Omental fat pad (tissue), 4 donors: Measurements from ENCODE around the gene TMEM127. TPM values are rescaled to one million over a fixed set of nuclear protein-coding genes. Genes with fewer than 3 reads are reported as not detected.

Experiments used
- ATAC-seq: fragments of 150-250 bp; one replicate; pipeline ENCODE4 v1.9.1; 2016; ENCODE audit warnings: mild to moderate bottlenecking, moderate library complexity; ENCODE audit not compliant: low FRiP score
- DNase-seq: peaks from one replicate; pipeline ENCODE4 v3.0.0-alpha.2; 2019; ENCODE audit warnings: low spot score
- total RNA-seq, 4 donors: library from RNA; depleted of rRNA; stranded (reverse); fragments of >200 nt; gene quantifications; one replicate each; pipeline ENCODE4 v1.1.0, GENCODE V29; 2016
- TF ChIP-seq, protein P1 (sequence below), 3 donors: fragments of 450-650 bp; IDR thresholded peaks; one replicate each; pipeline ENCODE4 v1.5.1; 2016 to 2017; ENCODE audit warnings: antibody characterized with exemption in 3 of 3, mild to moderate bottlenecking in 3 of 3, moderate library complexity in 2 of 3

TMEM127 gene
- total RNA-seq, 4 donors from 2014 or later: 34.5 to 52.1 (median 43.2) TPM

- no peak for ATAC-seq
- TF ChIP-seq, protein P1, sequence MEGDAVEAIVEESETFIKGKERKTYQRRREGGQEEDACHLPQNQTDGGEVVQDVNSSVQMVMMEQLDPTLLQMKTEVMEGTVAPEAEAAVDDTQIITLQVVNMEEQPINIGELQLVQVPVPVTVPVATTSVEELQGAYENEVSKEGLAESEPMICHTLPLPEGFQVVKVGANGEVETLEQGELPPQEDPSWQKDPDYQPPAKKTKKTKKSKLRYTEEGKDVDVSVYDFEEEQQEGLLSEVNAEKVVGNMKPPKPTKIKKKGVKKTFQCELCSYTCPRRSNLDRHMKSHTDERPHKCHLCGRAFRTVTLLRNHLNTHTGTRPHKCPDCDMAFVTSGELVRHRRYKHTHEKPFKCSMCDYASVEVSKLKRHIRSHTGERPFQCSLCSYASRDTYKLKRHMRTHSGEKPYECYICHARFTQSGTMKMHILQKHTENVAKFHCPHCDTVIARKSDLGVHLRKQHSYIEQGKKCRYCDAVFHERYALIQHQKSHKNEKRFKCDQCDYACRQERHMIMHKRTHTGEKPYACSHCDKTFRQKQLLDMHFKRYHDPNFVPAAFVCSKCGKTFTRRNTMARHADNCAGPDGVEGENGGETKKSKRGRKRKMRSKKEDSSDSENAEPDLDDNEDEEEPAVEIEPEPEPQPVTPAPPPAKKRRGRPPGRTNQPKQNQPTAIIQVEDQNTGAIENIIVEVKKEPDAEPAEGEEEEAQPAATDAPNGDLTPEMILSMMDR (IDR thresholded peaks at IDR 0.05): no peak
- DNase-seq: no peak
Observed at GRCh38 chr2:96256611-96257113, 9.1 kb downstream of the TMEM127 start.

- no peak for DNase-seq
- TF ChIP-seq, protein P1 (IDR thresholded peaks at IDR 0.05): no peak
- no peak for ATAC-seq
Observed at GRCh38 chr2:96254571-96254970, 11.2 kb downstream of the TMEM127 start.

DNA sequence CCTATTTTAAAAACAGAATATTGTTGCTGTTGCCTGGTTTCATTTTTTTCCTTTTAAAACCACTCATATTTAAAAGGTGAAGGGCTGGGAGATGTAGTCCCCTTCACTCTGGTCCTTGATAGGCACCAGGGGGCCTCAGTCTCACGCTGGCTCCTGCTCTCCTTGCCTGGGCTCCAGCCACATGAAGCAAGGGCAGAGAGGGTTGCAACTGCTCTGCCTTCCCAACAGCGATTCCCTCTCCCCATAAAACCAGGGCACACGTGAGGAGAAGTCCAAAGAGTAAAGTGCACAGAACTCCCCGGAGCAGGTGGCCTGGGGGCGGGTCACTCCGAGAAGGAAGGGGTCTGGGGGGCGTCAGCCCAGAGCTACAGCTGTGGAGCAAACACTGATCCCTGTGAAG, 12.8 kb downstream of the TMEM127 start:
- DNase-seq: no peak
- ATAC-seq: no peak

GRCh38 chr2:96252526-96252925, 13.3 kb downstream of the TMEM127 start:
- ATAC-seq: no peak
- DNase-seq: no peak
- TF ChIP-seq, protein P1 (IDR thresholded peaks at IDR 0.05): no peak

More for the DNA sequence above, 12.8 kb downstream of the TMEM127 start:
- TF ChIP-seq, protein P1 (IDR thresholded peaks at IDR 0.05): no peak

DNA sequence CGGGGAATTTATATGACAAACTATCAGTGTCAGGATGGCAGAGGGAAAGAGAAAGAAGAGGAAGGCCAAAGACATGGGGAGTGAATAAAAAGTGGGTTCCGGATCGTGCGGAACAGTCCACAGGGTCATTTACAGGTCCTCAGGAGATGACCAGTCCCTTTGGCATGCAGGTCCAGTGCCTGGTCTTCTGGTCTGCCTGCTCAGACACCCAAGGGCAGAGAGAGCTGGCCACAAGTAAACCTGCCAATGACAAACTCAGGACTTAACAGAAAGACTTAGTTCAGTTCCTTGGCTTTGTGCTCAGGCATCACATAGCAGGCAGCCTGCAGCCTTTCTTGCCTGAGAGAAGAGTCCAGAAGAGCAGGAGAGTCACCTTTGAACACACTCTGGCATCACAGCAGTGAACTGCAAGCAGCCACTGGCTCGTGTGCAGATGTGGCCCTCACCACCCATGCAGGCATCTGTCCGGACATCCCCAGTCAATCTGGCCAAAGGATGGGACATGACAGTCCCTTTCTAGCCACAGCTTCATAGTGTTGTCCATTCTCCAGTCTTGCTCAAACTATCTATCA, 14.0 kb downstream of the TMEM127 start:
- DNase-seq: no peak

GRCh38 chr2:96250188-96250587, 15.6 kb downstream of the TMEM127 start:
- TF ChIP-seq, protein P1 (IDR thresholded peaks at IDR 0.05): no peak
- ATAC-seq (no peak), DNase-seq (no peak)

More for the DNA sequence above, 14.0 kb downstream of the TMEM127 start:
- TF ChIP-seq, protein P1 (IDR thresholded peaks at IDR 0.05): no peak
- no peak for ATAC-seq

DNA sequence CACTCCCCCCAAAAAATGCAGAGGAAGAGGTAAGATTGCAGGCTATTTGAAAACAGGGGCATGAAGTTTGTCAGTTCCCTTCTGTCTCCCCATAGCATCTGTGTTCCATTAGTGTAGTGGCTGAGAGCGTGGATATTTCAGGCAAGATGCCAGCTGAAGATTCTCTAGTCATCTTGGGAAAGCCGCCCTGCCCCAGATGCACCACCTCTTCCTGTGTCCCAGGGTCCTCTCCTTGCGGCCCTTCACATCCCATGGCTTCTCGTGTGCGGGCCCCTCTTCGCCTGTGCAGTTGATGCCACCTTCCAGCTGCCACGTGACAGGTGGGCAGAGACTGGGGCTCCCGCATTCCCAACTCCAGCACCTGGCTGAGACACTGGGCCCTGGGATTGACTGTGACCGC, 16.1 kb downstream of the TMEM127 start:
- DNase-seq (no peak), ATAC-seq (no peak)
- TF ChIP-seq, protein P1 (IDR thresholded peaks at IDR 0.05): no peak
